Measurements from ENCODE around the gene REC8. TPM values are rescaled to one million over a fixed set of nuclear protein-coding genes. Genes with fewer than 3 reads are reported as not detected.

The REC8 gene
- total and polyA plus RNA-seq, 2 of the 13 experiments (the other 11 are each of a cell fraction or from before 2014, with no cell fraction given), result 3.4 to 14.7 TPM

DNA sequence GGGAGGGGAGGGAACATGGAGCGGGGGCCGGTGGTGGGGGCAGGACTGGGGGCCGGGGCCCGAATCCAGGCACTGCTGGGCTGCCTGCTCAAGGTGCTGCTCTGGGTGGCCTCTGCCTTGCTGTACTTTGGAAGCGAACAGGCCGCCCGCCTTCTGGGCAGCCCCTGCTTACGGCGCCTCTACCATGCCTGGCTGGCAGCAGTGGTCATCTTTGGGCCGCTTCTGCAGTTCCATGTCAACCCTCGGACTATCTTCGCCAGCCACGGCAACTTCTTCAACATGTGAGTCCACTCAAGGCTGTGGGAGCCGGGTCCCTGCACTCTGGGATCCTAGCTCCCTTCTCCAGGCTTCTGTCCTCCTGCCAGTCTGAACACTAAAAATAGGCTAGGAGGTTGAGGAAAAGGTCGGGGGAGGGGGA, 40.3 kb upstream of the REC8 start:
- peaks cover 5% of the 10 kb centered on the region for H3K79me2 ChIP-seq (ENCODE audit: insufficient read depth, low read length)
- peaks cover 53% of the 10 kb centered on the region for H3K4me1 ChIP-seq (ENCODE audit: insufficient read depth, low read length)
- no peaks in the 10 kb centered on the region for H3K36me3 ChIP-seq (replicated peaks in 1 of 2; ENCODE audit: control insufficient read depth in 1 of 2, insufficient read depth in 2 of 2, low read length in 2 of 2)
- no peak overlapping the region for H2AFZ ChIP-seq (ENCODE audit: low read length)
- ChIA-PET CTCF (ENCODE audit: low intra/inter-chr PET ratio, low total read pairs) (no interaction called here), POLR2A (interaction anchor here (0.6 to 22.7 kb wide), 8 partner anchors 9 to 79 kb away, joined by 3 to 977 read pairs (median 11); partner anchors contain the start of genes DCAF11, EMC9, IRF9 and NRL)
- intact Hi-C loops (cut with micrococcal nuclease; ENCODE audit: unreplicated experiment) (no loop called here), in situ Hi-C loops (cut with HindIII; ENCODE audit: extremely low pct_ligation_motif_present, low pct_unique_long_range_greater_than_20kb) (loop anchor here (25.0 kb wide), 1 partner anchor 819 kb away; the partner anchor contains the start of genes BCL2L2, PABPN1 and PPP1R3E)
- WGBS (ENCODE audit: low lambda C conversion rate), result 77% methylated on average over 15 of the region's 15 CpGs
- ATAC-seq (peak; percentile 0; the same call in 2 of the 3 replicates), FAIRE-seq (no peak), DNase-seq (ENCODE audit: low spot score) (no peak)
- H3K9ac ChIP-seq (ENCODE audit: insufficient read depth, low read depth, low read length), result no peak overlapping the region; the same call in 1 of the 2 replicates
- peaks cover under 1% of the 10 kb centered on the region; the same call in 1 of the 2 replicates for H4K20me1 ChIP-seq (ENCODE audit: insufficient read depth, low read length)
- H3K9me3 ChIP-seq (ENCODE audit: low read length), result no peaks in the 10 kb centered on the region
- peak overlapping the region; percentile 48 for H3K27ac ChIP-seq (ENCODE audit: extremely low read length, insufficient read depth, low read length)
- H3K4me3 ChIP-seq (replicated peaks in 1 of 3; ENCODE audit: insufficient read depth in 1 of 3, low read depth in 2 of 3, low read length in 3 of 3), result no peak overlapping the region
- peak overlapping the region; percentile 16 for H3K4me2 ChIP-seq (ENCODE audit: low read depth, low read length)
- H3K27me3 ChIP-seq (ENCODE audit: control insufficient read depth in 1 of 2, insufficient read depth in 2 of 2, low read length in 2 of 2), result no peaks in the 10 kb centered on the region; a peak in 1 of 5 replicates
- BruUV-seq (replicated peaks), result no TSS peak
- TF ChIP-seq SMAD9 (CRISPR knock-in tag; IDR thresholded peaks at IDR 0.05) (no peak), TRIM24 (CRISPR knock-in tag; IDR thresholded peaks at IDR 0.05) (no peak), RXRA (CRISPR knock-in tag; IDR thresholded peaks at IDR 0.05) (no peak), SNAI1 (CRISPR knock-in tag; IDR thresholded peaks at IDR 0.05; ENCODE audit: borderline replicate concordance) (no peak), REPIN1 (CRISPR knock-in tag; IDR thresholded peaks at IDR 0.05; ENCODE audit: borderline replicate concordance, low read depth) (no peak), ZBTB38 (CRISPR knock-in tag; IDR thresholded peaks at IDR 0.05) (peak; percentile 53; the same call in 1 of the 2 replicates), ZFP1 (CRISPR knock-in tag; IDR thresholded peaks at IDR 0.05) (no peak), SKI (IDR thresholded peaks at IDR 0.05; ENCODE audit: partially characterized antibody) (no peak)
- TF ChIP-seq, protein P1, sequence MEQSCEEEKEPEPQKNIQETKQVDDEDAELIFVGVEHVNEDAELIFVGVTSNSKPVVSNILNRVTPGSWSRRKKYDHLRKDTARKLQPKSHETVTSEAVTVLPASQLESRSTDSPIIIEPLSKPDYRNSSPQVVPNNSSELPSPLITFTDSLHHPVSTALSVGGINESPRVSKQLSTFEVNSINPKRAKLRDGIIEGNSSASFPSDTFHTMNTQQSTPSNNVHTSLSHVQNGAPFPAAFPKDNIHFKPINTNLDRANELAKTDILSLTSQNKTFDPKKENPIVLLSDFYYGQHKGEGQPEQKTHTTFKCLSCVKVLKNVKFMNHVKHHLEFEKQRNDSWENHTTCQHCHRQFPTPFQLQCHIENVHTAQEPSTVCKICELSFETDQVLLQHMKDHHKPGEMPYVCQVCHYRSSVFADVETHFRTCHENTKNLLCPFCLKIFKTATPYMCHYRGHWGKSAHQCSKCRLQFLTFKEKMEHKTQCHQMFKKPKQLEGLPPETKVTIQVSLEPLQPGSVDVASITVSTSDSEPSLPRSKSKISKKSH (CRISPR knock-in tag; IDR thresholded peaks at IDR 0.05; ENCODE audit: borderline replicate concordance), result no peak
- TF ChIP-seq, protein P2, sequence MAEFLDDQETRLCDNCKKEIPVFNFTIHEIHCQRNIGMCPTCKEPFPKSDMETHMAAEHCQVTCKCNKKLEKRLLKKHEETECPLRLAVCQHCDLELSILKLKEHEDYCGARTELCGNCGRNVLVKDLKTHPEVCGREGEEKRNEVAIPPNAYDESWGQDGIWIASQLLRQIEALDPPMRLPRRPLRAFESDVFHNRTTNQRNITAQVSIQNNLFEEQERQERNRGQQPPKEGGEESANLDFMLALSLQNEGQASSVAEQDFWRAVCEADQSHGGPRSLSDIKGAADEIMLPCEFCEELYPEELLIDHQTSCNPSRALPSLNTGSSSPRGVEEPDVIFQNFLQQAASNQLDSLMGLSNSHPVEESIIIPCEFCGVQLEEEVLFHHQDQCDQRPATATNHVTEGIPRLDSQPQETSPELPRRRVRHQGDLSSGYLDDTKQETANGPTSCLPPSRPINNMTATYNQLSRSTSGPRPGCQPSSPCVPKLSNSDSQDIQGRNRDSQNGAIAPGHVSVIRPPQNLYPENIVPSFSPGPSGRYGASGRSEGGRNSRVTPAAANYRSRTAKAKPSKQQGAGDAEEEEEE (CRISPR knock-in tag; IDR thresholded peaks at IDR 0.05; ENCODE audit: borderline replicate concordance), result 0 out of 2 replicates have a peak, but pooled peaks have one; percentile 4
- TF ChIP-seq, protein P3, sequence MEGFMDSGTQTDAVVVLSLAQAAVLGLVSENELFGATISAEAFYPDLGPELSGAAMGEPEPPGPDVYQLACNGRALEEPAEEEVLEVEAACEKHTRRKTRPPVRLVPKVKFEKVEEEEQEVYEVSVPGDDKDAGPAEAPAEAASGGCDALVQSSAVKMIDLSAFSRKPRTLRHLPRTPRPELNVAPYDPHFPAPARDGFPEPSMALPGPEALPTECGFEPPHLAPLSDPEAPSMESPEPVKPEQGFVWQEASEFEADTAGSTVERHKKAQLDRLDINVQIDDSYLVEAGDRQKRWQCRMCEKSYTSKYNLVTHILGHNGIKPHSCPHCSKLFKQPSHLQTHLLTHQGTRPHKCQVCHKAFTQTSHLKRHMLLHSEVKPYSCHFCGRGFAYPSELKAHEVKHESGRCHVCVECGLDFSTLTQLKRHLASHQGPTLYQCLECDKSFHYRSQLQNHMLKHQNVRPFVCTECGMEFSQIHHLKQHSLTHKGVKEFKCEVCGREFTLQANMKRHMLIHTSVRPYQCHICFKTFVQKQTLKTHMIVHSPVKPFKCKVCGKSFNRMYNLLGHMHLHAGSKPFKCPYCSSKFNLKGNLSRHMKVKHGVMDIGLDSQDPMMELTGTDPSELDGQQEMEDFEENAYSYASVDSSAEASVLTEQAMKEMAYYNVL (CRISPR knock-in tag; IDR thresholded peaks at IDR 0.05; ENCODE audit: borderline replicate concordance), result peak; percentile 78; the same call in 1 of the 2 replicates
- TF ChIP-seq, protein P4, sequence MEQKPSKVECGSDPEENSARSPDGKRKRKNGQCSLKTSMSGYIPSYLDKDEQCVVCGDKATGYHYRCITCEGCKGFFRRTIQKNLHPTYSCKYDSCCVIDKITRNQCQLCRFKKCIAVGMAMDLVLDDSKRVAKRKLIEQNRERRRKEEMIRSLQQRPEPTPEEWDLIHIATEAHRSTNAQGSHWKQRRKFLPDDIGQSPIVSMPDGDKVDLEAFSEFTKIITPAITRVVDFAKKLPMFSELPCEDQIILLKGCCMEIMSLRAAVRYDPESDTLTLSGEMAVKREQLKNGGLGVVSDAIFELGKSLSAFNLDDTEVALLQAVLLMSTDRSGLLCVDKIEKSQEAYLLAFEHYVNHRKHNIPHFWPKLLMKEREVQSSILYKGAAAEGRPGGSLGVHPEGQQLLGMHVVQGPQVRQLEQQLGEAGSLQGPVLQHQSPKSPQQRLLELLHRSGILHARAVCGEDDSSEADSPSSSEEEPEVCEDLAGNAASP (CRISPR knock-in tag; IDR thresholded peaks at IDR 0.05; ENCODE audit: borderline replicate concordance), result no peak
- TF ChIP-seq, protein P5, sequence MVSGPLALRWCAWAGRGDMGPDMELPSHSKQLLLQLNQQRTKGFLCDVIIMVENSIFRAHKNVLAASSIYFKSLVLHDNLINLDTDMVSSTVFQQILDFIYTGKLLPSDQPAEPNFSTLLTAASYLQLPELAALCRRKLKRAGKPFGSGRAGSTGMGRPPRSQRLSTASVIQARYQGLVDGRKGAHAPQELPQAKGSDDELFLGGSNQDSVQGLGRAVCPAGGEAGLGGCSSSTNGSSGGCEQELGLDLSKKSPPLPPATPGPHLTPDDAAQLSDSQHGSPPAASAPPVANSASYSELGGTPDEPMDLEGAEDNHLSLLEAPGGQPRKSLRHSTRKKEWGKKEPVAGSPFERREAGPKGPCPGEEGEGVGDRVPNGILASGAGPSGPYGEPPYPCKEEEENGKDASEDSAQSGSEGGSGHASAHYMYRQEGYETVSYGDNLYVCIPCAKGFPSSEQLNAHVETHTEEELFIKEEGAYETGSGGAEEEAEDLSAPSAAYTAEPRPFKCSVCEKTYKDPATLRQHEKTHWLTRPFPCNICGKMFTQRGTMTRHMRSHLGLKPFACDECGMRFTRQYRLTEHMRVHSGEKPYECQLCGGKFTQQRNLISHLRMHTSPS (CRISPR knock-in tag; IDR thresholded peaks at IDR 0.05; ENCODE audit: low read depth), result peak; percentile 10; the same call in 1 of the 2 replicates

Measured in HepG2 (cell line).